WTC11 (cell line): ENCODE results near the gene UNCX. TPM values are rescaled to one million over a fixed set of nuclear protein-coding genes. Genes with fewer than 3 reads are reported as not detected.

Experiments used
- ATAC-seq: fragments of 200-7000 bp; cut with Tn5 transposase; 2 replicates; pipeline ENCODE4 v1.10.0; 2021; ENCODE audit warnings: mild to moderate bottlenecking, moderate library complexity
- CTCF ChIA-PET: fragments of 300-600 bp; sonication (Branson Sonifier 250); formaldehyde crosslinking; loops from one replicate; lab custom pipeline; 2021; ENCODE audit warnings: antibody characterized with exemption; lab: Charles Lee
- POLR2A ChIA-PET: fragments of 350-600 bp; sonication (Branson Sonifier 250); formaldehyde crosslinking; loops from one replicate; lab custom pipeline; 2021; ENCODE audit warnings: antibody characterized with exemption; lab: Charles Lee
- DNase-seq: peaks from one replicate; pipeline ENCODE4 v3.0.0; 2021; ENCODE audit warnings: low spot score
- H3K27ac Mint-ChIP-seq: 2 replicates; pipeline ENCODE4 v1.8.0; 2021; ENCODE audit warnings: mixed read lengths
- H3K27me3 Mint-ChIP-seq: 2 replicates; pipeline ENCODE4 v1.8.0; 2021; ENCODE audit warnings: low read depth, mild to moderate bottlenecking, moderate library complexity, mixed read lengths
- H3K36me3 Mint-ChIP-seq: 2 replicates; pipeline ENCODE4 v1.8.0; 2021; ENCODE audit warnings: mixed read lengths
- H3K4me1 Mint-ChIP-seq: 2 replicates; pipeline ENCODE4 v1.8.0; 2022; ENCODE audit warnings: mixed read lengths
- H3K4me3 Mint-ChIP-seq: 2 replicates; pipeline ENCODE4 v1.8.0; 2021; ENCODE audit warnings: mild to moderate bottlenecking, moderate library complexity, mixed read lengths
- H3K9me3 Mint-ChIP-seq: 2 replicates; pipeline ENCODE4 v1.8.0; 2021; ENCODE audit warnings: mixed read lengths
- CBFB ChIP-seq: sonication (generic); formaldehyde crosslinking; IDR thresholded peaks from 2 replicates; pipeline ENCODE4 v1.8.1; 2022; ENCODE audit warnings: mild to moderate bottlenecking, low read depth, missing genetic modification reagents
- MYBL2 ChIP-seq: sonication (generic); formaldehyde crosslinking; IDR thresholded peaks from 2 replicates; pipeline ENCODE4 v1.8.1; 2023; ENCODE audit warnings: mild to moderate bottlenecking, moderate library complexity, missing genetic modification reagents
- NFYB ChIP-seq: sonication (generic); formaldehyde crosslinking; conservative IDR thresholded peaks from 2 replicates; pipeline ENCODE4 v1.8.0; 2022; ENCODE audit warnings: low read depth, missing genetic modification reagents
- OVOL2 ChIP-seq: fragments of 250-450 bp; sonication (Bioruptor Pico); IDR thresholded peaks from 2 replicates; pipeline ENCODE4 v1.9.0; 2021; ENCODE audit warnings: mild to moderate bottlenecking, borderline replicate concordance
- SMAD3 ChIP-seq: sonication (generic); formaldehyde crosslinking; IDR thresholded peaks from 2 replicates; pipeline ENCODE4 v1.8.0; 2022; ENCODE audit warnings: missing genetic modification reagents, mild to moderate bottlenecking, borderline replicate concordance
- SOX15 ChIP-seq: fragments of 250-450 bp; sonication (Bioruptor Pico); IDR thresholded peaks from 2 replicates; pipeline ENCODE4 v1.9.0; 2021; ENCODE audit warnings: mild to moderate bottlenecking
- ZNF138 ChIP-seq: sonication (generic); formaldehyde crosslinking; conservative IDR thresholded peaks from 2 replicates; pipeline ENCODE4 v1.8.1; 2022; ENCODE audit warnings: mild to moderate bottlenecking, moderate library complexity, missing genetic modification reagents
- ZNF232 ChIP-seq: sonication (generic); formaldehyde crosslinking; IDR thresholded peaks from 2 replicates; pipeline ENCODE4 v1.8.0; 2022; ENCODE audit warnings: mild to moderate bottlenecking, missing genetic modification reagents
- ZNF423 ChIP-seq: fragments of 250-450 bp; sonication (Bioruptor Pico); IDR thresholded peaks from 2 replicates; pipeline ENCODE4 v2.1.2; 2022; ENCODE audit warnings: mild to moderate bottlenecking, moderate library complexity
- total RNA-seq: library from RNA; stranded (reverse); gene quantifications from 3 replicates; pipeline ENCODE4 v1.2.3, GENCODE V29; 2021
- TF ChIP-seq, protein P1 (sequence below): fragments of 200-600 bp; IDR thresholded peaks from 2 replicates; pipeline ENCODE4 v1.8.0; 2022; ENCODE audit warnings: antibody characterized with exemption
- TF ChIP-seq, protein P2 (sequence below): sonication (generic); formaldehyde crosslinking; IDR thresholded peaks from 2 replicates; pipeline ENCODE4 v1.8.1; 2023; ENCODE audit warnings: mild to moderate bottlenecking, missing genetic modification reagents
- TF ChIP-seq, protein P3 (sequence below): sonication (generic); formaldehyde crosslinking; IDR thresholded peaks from 2 replicates; pipeline ENCODE4 v1.8.0; 2023; ENCODE audit warnings: missing genetic modification reagents
- TF ChIP-seq, protein P4 (sequence below): fragments of 250-450 bp; sonication (Bioruptor Pico); IDR thresholded peaks from 2 replicates; pipeline ENCODE4 v1.8.0; 2021; ENCODE audit warnings: mild to moderate bottlenecking
- TF ChIP-seq, protein P5 (sequence below): fragments of 250-450 bp; sonication (Bioruptor Pico); conservative IDR thresholded peaks from 2 replicates; pipeline ENCODE4 v1.9.0; 2021; ENCODE audit warnings: mild to moderate bottlenecking
- TF ChIP-seq, protein P6 (sequence below): fragments of 250-450 bp; sonication (Bioruptor Pico); IDR thresholded peaks from 2 replicates; pipeline ENCODE4 v1.9.0; 2021; ENCODE audit warnings: mild to moderate bottlenecking

UNCX gene
- total RNA-seq, 1 experiment from 2014 or later: not detected

DNA sequence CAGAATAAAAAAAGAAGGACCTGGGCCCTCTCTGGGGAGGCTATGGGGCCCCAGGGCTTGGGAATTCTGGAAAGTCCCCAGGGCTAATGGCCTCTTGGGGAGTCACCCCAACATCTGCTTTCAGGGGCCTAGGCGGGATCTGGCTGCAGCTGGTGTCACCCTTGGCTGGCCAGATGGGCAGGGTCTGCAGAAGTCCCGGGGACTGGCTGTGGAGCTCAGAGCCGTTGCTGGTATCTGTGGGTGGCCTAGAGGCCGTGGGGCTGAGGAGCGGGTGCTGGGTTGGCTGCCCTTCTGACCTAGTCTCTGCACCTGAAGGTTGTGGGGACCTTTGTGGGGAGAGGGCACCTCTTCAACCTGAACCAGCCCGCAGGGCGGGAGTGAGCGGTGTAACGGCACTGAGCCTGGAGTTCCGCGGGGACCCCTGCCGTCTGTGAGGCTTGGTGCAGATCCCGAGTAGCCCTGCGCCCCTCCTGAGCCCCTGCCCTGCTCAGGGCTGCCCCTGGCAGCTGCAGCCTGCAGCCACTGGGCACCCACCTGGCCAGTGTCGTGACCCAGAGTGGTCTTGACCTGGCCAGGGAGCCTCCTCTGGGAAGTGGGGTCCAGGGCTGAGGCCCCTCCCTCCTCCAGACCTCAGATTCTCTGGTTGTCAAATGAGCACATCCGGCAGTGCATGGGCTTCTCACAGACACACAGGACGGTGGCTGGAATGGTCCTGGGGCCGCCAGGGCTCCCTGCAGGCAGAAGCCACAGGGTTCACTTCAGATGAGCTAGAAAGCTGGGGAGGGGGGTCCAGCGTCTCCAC is 51.5 kb downstream of the UNCX start:
- no peak for DNase-seq
- POLR2A ChIA-PET: no interaction called here
- TF ChIP-seq, protein P1, sequence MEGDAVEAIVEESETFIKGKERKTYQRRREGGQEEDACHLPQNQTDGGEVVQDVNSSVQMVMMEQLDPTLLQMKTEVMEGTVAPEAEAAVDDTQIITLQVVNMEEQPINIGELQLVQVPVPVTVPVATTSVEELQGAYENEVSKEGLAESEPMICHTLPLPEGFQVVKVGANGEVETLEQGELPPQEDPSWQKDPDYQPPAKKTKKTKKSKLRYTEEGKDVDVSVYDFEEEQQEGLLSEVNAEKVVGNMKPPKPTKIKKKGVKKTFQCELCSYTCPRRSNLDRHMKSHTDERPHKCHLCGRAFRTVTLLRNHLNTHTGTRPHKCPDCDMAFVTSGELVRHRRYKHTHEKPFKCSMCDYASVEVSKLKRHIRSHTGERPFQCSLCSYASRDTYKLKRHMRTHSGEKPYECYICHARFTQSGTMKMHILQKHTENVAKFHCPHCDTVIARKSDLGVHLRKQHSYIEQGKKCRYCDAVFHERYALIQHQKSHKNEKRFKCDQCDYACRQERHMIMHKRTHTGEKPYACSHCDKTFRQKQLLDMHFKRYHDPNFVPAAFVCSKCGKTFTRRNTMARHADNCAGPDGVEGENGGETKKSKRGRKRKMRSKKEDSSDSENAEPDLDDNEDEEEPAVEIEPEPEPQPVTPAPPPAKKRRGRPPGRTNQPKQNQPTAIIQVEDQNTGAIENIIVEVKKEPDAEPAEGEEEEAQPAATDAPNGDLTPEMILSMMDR: no peak
- no peak for TF ChIP-seq SOX15 (CRISPR knock-in tag)
- TF ChIP-seq, protein P2, sequence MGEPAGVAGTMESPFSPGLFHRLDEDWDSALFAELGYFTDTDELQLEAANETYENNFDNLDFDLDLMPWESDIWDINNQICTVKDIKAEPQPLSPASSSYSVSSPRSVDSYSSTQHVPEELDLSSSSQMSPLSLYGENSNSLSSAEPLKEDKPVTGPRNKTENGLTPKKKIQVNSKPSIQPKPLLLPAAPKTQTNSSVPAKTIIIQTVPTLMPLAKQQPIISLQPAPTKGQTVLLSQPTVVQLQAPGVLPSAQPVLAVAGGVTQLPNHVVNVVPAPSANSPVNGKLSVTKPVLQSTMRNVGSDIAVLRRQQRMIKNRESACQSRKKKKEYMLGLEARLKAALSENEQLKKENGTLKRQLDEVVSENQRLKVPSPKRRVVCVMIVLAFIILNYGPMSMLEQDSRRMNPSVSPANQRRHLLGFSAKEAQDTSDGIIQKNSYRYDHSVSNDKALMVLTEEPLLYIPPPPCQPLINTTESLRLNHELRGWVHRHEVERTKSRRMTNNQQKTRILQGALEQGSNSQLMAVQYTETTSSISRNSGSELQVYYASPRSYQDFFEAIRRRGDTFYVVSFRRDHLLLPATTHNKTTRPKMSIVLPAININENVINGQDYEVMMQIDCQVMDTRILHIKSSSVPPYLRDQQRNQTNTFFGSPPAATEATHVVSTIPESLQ (CRISPR knock-in tag): no peak
- TF ChIP-seq, protein P3, sequence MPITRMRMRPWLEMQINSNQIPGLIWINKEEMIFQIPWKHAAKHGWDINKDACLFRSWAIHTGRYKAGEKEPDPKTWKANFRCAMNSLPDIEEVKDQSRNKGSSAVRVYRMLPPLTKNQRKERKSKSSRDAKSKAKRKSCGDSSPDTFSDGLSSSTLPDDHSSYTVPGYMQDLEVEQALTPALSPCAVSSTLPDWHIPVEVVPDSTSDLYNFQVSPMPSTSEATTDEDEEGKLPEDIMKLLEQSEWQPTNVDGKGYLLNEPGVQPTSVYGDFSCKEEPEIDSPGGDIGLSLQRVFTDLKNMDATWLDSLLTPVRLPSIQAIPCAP (CRISPR knock-in tag): no peak
- no peak for TF ChIP-seq ZNF423 (CRISPR knock-in tag)
- no peak for TF ChIP-seq ZNF232 (CRISPR knock-in tag)
- TF ChIP-seq, protein P4, sequence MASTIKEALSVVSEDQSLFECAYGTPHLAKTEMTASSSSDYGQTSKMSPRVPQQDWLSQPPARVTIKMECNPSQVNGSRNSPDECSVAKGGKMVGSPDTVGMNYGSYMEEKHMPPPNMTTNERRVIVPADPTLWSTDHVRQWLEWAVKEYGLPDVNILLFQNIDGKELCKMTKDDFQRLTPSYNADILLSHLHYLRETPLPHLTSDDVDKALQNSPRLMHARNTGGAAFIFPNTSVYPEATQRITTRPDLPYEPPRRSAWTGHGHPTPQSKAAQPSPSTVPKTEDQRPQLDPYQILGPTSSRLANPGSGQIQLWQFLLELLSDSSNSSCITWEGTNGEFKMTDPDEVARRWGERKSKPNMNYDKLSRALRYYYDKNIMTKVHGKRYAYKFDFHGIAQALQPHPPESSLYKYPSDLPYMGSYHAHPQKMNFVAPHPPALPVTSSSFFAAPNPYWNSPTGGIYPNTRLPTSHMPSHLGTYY: no peak
- no peak for TF ChIP-seq CBFB (CRISPR knock-in tag)
- TF ChIP-seq, protein P5, sequence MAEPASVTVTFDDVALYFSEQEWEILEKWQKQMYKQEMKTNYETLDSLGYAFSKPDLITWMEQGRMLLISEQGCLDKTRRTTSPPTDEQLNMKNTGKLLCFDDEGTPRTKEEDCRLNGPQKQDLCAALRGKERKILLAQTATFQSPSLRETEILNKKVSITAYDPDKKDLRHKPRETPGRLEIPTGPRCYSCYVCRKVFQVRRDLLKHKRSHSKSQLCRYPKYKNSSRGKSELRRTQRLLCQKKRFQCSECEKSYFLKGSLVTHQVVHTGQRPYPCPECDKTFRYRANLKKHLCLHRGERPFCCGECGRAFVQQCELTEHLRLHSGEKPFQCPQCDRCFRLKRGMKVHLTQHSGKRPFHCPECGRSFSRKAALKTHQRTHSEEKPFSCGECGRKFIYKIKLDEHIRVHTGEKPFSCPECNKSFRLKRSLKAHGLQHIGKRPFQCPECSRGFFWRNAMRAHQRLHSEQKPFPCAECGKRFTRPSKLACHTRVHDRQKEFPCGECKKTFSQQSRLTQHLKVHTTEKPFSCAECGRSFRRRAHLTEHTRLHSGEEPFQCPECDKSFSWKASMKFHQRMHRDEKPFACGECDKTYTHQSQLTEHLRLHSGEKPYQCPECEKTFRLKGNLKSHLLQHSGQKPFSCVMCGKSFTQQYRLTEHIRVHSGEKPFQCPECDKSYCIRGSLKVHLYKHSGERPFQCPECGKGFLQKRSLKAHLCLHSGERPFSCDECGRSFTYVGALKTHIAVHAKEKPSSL (CRISPR knock-in tag): no peak
- TF ChIP-seq MYBL2 (CRISPR knock-in tag): no peak
- TF ChIP-seq OVOL2 (CRISPR knock-in tag): no peak
- TF ChIP-seq NFYB (CRISPR knock-in tag): no peak
- TF ChIP-seq, protein P6, sequence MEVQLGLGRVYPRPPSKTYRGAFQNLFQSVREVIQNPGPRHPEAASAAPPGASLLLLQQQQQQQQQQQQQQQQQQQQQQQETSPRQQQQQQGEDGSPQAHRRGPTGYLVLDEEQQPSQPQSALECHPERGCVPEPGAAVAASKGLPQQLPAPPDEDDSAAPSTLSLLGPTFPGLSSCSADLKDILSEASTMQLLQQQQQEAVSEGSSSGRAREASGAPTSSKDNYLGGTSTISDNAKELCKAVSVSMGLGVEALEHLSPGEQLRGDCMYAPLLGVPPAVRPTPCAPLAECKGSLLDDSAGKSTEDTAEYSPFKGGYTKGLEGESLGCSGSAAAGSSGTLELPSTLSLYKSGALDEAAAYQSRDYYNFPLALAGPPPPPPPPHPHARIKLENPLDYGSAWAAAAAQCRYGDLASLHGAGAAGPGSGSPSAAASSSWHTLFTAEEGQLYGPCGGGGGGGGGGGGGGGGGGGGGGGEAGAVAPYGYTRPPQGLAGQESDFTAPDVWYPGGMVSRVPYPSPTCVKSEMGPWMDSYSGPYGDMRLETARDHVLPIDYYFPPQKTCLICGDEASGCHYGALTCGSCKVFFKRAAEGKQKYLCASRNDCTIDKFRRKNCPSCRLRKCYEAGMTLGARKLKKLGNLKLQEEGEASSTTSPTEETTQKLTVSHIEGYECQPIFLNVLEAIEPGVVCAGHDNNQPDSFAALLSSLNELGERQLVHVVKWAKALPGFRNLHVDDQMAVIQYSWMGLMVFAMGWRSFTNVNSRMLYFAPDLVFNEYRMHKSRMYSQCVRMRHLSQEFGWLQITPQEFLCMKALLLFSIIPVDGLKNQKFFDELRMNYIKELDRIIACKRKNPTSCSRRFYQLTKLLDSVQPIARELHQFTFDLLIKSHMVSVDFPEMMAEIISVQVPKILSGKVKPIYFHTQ (CRISPR knock-in tag): no peak
- no peak for TF ChIP-seq ZNF138 (CRISPR knock-in tag)
- TF ChIP-seq SMAD3 (CRISPR knock-in tag): no peak
- no peaks in the 10 kb centered on the region for H3K9me3 Mint-ChIP-seq
- no peak overlapping the region for H3K27ac Mint-ChIP-seq
- peaks cover 5% of the 10 kb centered on the region; the same call in 1 of the 2 replicates for H3K27me3 Mint-ChIP-seq
- CTCF ChIA-PET: interaction anchor here (1.1 to 1.6 kb wide), 2 partner anchors 85 to 120 kb away, joined by 3 to 5 read pairs; no protein-coding TSS in a partner anchor
- H3K36me3 Mint-ChIP-seq: no peaks in the 10 kb centered on the region
- H3K4me1 Mint-ChIP-seq: no peaks in the 10 kb centered on the region
- H3K4me3 Mint-ChIP-seq: no peak overlapping the region
- no peak for ATAC-seq
